SH-SY5Y (cell line): ENCODE data around the gene ECHS1.

Source experiments
- GATA2 ChIP-seq: IDR thresholded peaks from 2 replicates; pipeline ENCODE4 v1.6.1; 2011; ENCODE audit warnings: mild to moderate bottlenecking, low read depth, low read length
- GATA3 ChIP-seq: IDR thresholded peaks from 2 replicates; pipeline ENCODE4 v1.6.1; 2011; ENCODE audit warnings: low read depth, mild to moderate bottlenecking, low read length, moderate library complexity

Gene ECHS1

GRCh38 chr10:133316732-133317131, 56.4 kb downstream of the ECHS1 start:
- no peak for TF ChIP-seq GATA2
- TF ChIP-seq GATA3: no peak

GRCh38 chr10:133316266-133316665, 56.9 kb downstream of the ECHS1 start:
- TF ChIP-seq GATA2 (no peak), GATA3 (no peak)

GRCh38 chr10:133315847-133316246, 57.3 kb downstream of the ECHS1 start:
- no peak for TF ChIP-seq GATA3
- TF ChIP-seq GATA2: no peak

GRCh38 chr10:133314911-133315310, 58.2 kb downstream of the ECHS1 start:
- TF ChIP-seq GATA2: no peak
- TF ChIP-seq GATA3: no peak

- TF ChIP-seq GATA2 (no peak), GATA3 (no peak)
These were observed 60.0 kb downstream of the ECHS1 start for GRCh38 chr10:133313192-133313591.

GRCh38 chr10:133312769-133313145, 60.4 kb downstream of the ECHS1 start:
- TF ChIP-seq GATA3: no peak
